Measurements from ENCODE around the gene IGLL1.
"Not testable (repeated sequence)": the region's sequence is repeated elsewhere in the genome, so short reads cannot be mapped to it uniquely, and the experiment has no call there.

The IGLL1 gene

DNA sequence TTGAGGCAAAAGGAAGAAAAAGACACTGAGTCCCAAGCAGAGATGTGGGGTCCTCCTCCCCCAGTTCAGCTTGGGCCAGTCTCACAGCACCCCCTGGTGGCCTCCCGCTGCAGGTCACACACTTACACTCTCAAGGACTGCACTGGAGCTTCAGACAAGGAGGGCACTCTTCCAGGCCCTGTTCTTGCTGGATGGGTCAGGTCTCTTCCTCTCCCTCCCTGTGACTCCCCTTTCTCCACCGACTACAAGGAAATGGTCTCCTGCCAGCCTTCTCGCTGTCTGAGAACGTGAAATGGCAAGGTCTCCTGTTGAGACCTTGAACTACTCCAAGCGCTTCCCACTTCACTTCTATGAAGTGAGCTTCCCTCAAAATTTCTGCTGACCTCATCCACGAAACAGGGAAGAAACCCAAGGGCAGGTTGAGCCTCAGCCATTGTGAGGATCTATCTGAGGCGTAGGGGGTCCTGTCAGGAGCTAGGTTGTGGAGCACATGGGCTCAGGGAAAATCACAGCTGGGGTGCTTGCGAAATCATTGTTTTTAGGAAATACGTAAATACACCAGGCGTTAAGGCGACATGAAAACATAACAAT lies 11.2 kb upstream of the IGLL1 start:
- no peak for DNase-seq

DNA sequence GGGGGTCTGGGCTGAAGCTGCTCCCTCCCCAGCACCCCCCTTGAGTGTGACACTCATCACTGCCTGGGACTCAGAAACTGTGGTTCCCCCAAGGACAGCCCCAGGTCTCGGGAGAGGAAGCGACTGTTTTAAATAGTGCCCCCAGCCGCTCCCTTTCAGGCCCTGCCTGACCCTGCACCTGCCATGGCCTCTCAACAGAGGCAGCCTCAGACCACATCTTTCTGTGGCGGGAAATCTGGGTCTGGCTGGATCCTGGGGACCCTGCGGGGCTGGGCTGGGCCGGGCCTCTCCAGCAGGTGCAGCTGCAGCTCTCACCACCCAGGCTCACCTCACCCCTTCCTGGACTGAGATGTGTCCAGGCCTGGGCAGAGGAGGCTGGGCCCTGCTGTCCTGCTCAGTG lies 3.7 kb upstream of the IGLL1 start:
- DNase-seq, result no peak

- DNase-seq, result no peak
Measured at GRCh38 chr22:23583153-23583552, 3.1 kb upstream of the IGLL1 start.

DNA sequence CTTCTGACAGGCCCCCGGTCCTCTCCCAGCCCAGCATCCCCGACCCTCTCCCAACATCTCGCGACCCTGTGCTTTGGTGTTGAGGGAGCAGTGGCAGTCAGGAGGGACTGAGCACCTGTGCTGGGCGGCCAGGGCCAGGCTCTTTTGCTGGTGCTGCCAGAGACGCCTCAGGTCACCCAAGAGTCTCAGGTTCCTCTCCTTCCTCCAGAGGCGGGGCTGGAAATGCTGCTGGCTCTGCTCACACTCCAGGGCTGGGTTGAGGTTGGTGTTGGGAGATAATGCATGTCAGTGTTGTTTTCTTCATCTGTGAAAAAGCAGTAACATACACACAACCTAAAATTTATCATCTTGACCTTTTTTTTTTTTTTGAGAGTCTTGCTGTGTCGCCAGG lies 1.2 kb upstream of the IGLL1 start:
- no peak for DNase-seq

GRCh38 chr22:23580576-23581259 lies 628 bp upstream of the IGLL1 start:
- no peak for DNase-seq

GRCh38 chr22:23579280-23579679 lies 810 bp downstream of the IGLL1 start:
- DNase-seq, result no peak

- DNase-seq, result no peak
Measured at GRCh38 chr22:23578306-23578705, 1.8 kb downstream of the IGLL1 start.

DNA sequence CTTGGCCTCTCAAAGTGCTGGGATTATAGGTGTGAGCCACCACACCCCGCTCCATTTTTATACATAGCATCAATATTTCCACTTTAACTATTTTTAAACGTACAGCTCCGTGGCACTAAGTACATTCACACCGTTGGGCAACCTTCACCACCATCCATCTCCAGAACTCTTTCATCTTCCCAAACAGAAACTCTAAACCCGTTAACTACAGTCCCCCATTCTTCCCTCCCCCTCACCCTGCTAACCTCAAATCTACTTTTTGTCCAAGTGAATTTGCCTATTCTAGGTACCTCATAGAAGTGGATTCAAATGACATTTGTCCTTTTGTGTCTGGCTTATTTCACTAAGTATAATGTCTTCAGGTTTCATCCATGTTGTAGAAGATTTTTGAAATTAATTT lies 3.4 kb downstream of the IGLL1 start:
- no peak for DNase-seq

DNA sequence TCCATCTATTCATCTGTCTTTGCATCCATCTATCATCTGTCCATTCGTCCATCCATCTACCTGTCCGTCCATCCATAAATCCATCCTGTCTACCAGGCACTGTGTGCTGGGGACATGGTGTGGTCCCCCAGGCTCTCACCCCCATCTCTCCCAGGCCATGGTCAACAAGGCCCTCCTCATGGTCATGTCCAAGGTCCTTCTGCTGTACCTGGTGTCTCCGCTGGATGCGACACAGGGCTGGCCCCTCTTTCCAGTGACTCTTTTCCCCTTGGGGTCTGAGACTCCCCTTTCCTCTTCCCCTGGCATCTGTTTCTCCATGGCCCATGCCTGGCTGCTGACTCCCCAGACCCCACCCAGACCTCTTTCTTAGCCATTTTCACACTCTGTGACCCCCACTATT lies 4.5 kb downstream of the IGLL1 start:
- DNase-seq, result no peak

DNA sequence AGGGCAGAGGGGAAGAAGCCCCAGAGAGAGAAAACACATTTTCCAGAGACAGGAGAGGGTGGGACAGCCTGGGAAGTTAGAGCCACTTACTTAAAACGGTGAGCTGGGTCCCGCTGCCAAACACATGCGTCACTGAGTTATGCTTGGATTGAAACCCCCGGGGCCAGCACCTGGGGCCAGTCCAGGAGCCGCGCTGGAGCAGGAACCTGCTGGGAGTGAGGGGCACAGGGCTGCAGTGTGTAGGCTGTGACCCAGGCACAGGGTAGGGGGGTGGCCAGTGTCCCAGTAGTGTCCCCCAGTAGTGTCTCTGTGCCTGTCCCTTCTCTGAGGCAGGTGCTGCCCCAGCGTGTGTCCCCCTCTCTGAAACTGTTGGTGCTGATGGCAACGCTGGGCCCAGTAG lies 5.2 kb downstream of the IGLL1 start:
- no peak for DNase-seq

- DNase-seq, result no peak
Measured at GRCh38 chr22:23574371-23574811, 5.7 kb downstream of the IGLL1 start.

DNA sequence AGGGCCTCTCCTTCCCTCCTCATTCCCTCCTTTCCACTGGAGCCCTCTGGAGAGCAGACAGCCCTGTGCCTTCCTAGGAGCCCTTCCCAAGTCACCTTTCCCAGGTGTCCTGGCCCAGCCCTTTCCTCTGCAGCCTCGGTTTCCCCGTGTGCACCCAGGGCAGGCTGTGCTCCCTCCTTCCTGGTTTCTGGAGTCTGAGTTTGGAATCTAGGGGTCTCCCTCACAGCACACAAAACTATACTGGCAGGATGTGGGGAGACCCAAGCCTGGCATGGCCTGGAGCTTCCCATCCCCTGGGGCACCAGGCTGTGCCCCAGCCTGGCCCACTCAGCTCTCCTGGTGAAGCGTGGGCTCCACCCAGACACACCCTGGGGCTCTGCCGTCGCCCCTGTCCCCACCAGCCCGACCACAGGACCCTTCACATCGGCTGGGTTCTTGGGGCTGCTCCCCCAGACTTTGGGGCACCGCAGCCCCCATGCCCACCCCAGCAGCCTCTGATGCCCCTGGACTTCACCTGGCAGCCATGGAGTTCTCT lies 6.3 kb downstream of the IGLL1 start:
- DNase-seq, result not testable (repeated sequence)

DNA sequence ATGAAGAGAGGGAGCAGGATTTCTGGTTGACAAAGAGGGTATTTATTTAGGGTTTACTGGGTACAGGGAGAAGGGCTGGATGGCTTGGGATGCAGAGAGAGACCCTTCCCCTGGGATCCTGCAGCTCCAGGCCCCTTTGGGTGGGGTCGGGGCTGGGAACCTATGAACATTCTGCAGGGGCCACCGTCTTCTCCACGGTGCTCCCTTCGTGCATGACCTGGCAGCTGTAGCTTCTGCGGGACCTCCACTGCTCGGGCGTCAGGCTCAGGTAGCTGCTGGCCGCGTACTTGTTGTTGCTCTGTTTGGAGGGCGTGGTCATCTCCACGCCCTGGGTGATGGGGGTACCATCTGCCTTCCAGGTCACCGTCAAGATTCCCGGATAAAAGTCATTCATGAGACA lies 7.0 kb downstream of the IGLL1 start:
- DNase-seq, result not testable (repeated sequence)

DNA sequence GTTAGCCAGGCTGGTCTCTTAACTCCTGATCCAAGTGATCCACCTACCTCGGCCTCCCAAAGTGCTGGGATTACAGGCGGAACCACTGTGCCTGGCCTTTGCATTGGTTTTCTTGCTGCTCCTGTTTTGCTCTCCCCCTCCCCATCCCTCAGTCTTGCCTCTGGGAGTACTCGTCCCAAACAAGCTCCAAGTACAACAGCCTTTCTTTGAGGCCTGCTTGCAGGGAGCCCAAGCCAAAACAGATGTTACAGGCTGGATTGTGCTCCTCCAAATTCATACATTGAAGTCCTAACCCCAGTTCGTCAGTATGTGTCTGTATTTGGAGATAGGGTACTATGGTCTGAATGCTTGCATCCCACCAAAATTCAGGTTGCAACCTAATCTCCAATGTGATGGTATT lies 8.6 kb downstream of the IGLL1 start:
- no peak for DNase-seq

- no peak for DNase-seq
Measured at GRCh38 chr22:23570681-23571080, 9.4 kb downstream of the IGLL1 start.

GRCh38 chr22:23569716-23570115 lies 10.4 kb downstream of the IGLL1 start:
- no peak for DNase-seq

DNA sequence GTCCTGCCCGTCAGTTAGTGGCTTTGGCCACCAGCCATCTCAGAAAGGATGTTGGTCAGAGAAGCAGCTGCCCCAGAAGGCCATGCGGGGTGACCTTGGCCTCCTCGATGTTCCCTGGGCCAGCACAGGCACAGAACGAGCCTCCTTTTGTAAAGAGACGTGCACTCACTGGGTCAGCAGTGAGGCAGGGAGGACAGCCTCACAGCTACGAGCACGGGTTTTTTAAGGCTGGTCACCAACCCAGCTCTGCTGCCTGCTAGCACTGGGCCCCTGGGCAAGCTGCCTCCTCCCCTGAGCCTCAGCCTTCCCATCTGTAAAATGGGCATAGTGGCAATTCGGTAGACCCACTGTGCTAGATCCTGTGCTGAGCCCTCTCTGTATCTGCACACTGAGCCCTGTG lies 10.8 kb downstream of the IGLL1 start:
- DNase-seq, result no peak

- DNase-seq, result no peak
Measured at GRCh38 chr22:23566705-23567475, 13.2 kb downstream of the IGLL1 start.

- no peak for DNase-seq
Measured at GRCh38 chr22:23565915-23566704, 14.0 kb downstream of the IGLL1 start.

DNA sequence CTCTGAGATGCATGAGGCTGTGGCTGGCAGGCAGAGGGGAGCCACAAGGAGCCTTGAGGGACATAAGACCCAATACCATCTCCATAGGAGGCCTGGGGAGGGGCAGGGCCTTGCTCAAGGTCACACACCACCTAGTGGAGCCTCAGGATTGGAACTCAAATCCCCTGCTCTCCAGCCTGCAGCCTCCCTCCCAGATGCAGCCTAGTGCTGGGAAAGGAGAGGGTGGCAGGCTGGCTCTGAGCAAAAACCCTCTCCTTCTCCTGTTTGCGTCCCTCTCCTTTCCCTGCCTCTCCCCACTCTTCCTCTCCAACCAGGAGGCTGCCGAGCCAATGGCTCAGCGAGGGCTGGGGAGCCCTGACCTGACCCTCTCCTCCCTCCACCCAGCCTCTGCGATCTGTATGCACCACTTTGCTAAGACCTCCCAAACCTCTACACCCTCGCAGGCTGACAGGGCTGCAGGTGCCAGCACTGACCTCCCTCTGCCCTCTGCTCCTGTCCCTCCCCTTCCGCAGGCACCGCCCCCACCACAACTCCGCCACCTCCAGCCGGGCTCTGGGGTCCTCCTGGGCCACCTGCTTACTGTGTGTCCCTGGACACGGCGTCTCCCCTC lies 14.7 kb downstream of the IGLL1 start:
- no peak for DNase-seq

DNA sequence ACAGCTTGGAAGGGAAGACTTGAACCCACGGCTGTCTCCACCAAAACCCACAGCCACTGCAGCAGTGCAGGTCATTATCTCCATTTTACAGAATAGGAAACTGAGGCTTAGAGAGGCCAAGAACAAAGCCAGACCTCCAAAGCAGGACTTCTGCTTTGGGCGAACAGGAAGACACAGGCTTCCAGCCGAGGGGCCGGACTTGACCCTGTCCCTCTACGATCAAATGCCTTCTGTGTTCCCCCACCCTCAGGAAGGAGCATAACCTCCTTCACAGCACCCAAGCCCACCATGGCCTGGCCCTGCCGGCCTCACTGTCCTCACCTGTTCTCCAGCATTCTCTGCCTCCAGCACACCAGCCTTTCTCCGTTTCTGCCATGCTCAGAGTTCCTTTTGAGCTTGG lies 15.8 kb downstream of the IGLL1 start:
- no peak for DNase-seq

- DNase-seq, result no peak
Measured at GRCh38 chr22:23563111-23563510, 17.0 kb downstream of the IGLL1 start.

GRCh38 chr22:23562186-23562585 lies 17.9 kb downstream of the IGLL1 start:
- DNase-seq, result no peak

Data from DMS79 (cell line).